ENCODE data around the gene EFHC1. TPM values are rescaled to one million over a fixed set of nuclear protein-coding genes. Genes with fewer than 3 reads are reported as not detected.

EFHC1 gene
- total RNA-seq, 1 experiment from 2014 or later = 13.2 TPM

- Histone ChIP-seq H2AFZ (ENCODE audit: low read length) (no peak overlapping the region), H2BK12ac (ENCODE audit: insufficient read length, low read depth, low read length) (no peak overlapping the region), H3K4me2 (ENCODE audit: insufficient read depth, insufficient read length, low read length) (no peak overlapping the region), H3K23me2 (ENCODE audit: insufficient read length, low read depth, low read length, poor library complexity, severe bottlenecking) (no peaks in the 10 kb centered on the region), H4K91ac (ENCODE audit: insufficient read length, low read depth, low read length) (no peak overlapping the region), H3K56ac (ENCODE audit: insufficient read length, low read depth, low read length) (no peak overlapping the region), H3K79me2 (ENCODE audit: insufficient read depth, low read length) (no peaks in the 10 kb centered on the region), H3K27me3 (ENCODE audit: insufficient read depth, low read length) (no peaks in the 10 kb centered on the region), H3K23ac (ENCODE audit: insufficient read length, low read depth, low read length) (no peak overlapping the region), H4K20me1 (ENCODE audit: control insufficient read depth, insufficient read depth, insufficient read length) (no peaks in the 10 kb centered on the region), H3K4ac (ENCODE audit: low read depth, low read length) (no peak overlapping the region), H3K18ac (ENCODE audit: insufficient read length, low read depth, low read length) (no peak overlapping the region), H2AK5ac (ENCODE audit: insufficient read length, low read length) (no peak overlapping the region), H2BK20ac (ENCODE audit: low read depth, low read length, poor library complexity, severe bottlenecking) (no peak overlapping the region), H3K14ac (ENCODE audit: insufficient read depth, low read length) (no peak overlapping the region), H2BK120ac (ENCODE audit: low read depth, low read length, poor library complexity, severe bottlenecking) (no peak overlapping the region), H3K9me3 (ENCODE audit: control insufficient read depth, low read depth, low read length) (no peaks in the 10 kb centered on the region), H3T11ph (ENCODE audit: low read length) (no peak overlapping the region), H3K27ac (ENCODE audit: insufficient read length, low read depth, low read length) (no peak overlapping the region), H3K79me1 (ENCODE audit: insufficient read depth, low read depth, low read length, poor library complexity, severe bottlenecking) (no peaks in the 10 kb centered on the region), H4K8ac (replicated peaks; ENCODE audit: insufficient read length, low read depth, low read length) (no peak overlapping the region), H4K5ac (ENCODE audit: insufficient read length, low read depth, low read length) (no peak overlapping the region), H2BK15ac (ENCODE audit: low read depth, low read length) (no peak overlapping the region), H2BK5ac (ENCODE audit: insufficient read length, low read length) (no peak overlapping the region), H3K9ac (ENCODE audit: extremely low read depth, insufficient read length, low read length) (no peak overlapping the region), H3K4me1 (ENCODE audit: insufficient read depth, low read length) (no peaks in the 10 kb centered on the region)
- DNase-seq = no peak
- Mint-ChIP-seq H3K27me3 (ENCODE audit: low read depth) (no peaks in the 10 kb centered on the region), H3K4me1 (peaks cover 12 to 17% of the 10 kb centered on the region in 2 experiments), H3K4me3 (no peak overlapping the region), H3K36me3 (ENCODE audit: insufficient read depth in 1 of 3, low read depth in 3 of 3) (peaks cover 3 to 12% (median 6%) of the 10 kb centered on the region in 3 experiments; a peak in 4 of 7 replicates), H3K9me3 (no peaks in the 10 kb centered on the region), H3K27ac (no peak overlapping the region)
- no CpG with 5 or more reads among the region's 26 CpGs for WGBS (ENCODE audit: extremely low coverage, insufficient read length, low lambda C conversion rate)
- TF ChIP-seq CTCF (conservative IDR thresholded peaks at IDR 0.05) = no peak
Measured at GRCh38 chr6:52403086-52403485, 17.1 kb upstream of the EFHC1 start.

Measured in H9 (cell line).